ENCODE results near the gene DPY19L2.
"Not testable (repeated sequence)": the region's sequence is repeated elsewhere in the genome, so short reads cannot be mapped to it uniquely, and the experiment has no call there.

GRCh38 chr12:63583289-63583688, 85.0 kb downstream of the DPY19L2 start:
- TF ChIP-seq CTCF (IDR thresholded peaks at IDR 0.05); IRF2 (CRISPR knock-in tag; IDR thresholded peaks at IDR 0.05; ENCODE audit: borderline replicate concordance, low read depth); ATF3 (CRISPR knock-in tag; conservative IDR thresholded peaks at IDR 0.05); CREM (CRISPR knock-in tag; IDR thresholded peaks at IDR 0.05); ZSCAN18 (CRISPR knock-in tag; IDR thresholded peaks at IDR 0.05); ZNF425 (CRISPR knock-in tag; conservative IDR thresholded peaks at IDR 0.05); TCF7 (CRISPR knock-in tag; IDR thresholded peaks at IDR 0.05; ENCODE audit: low read depth); ZNF232 (CRISPR knock-in tag; IDR thresholded peaks at IDR 0.05); MAX (CRISPR knock-in tag; IDR thresholded peaks at IDR 0.05); ZMAT4 (CRISPR knock-in tag; IDR thresholded peaks at IDR 0.05); KAT7 (CRISPR knock-in tag; IDR thresholded peaks at IDR 0.05; ENCODE audit: borderline replicate concordance); CDX4 (CRISPR knock-in tag; IDR thresholded peaks at IDR 0.05; ENCODE audit: borderline replicate concordance); TEAD4 (CRISPR knock-in tag; IDR thresholded peaks at IDR 0.05): not testable (repeated sequence)

All from WTC11 (cell line).